SK-N-SH treated with all-trans-retinoic acid at 6 μM for 48 hours (cell line): ENCODE measurements around the gene COG8.

ENCODE experiments used
- ATAC-seq: fragments of 200-7000 bp; cut with Tn5 transposase; 3 replicates; pipeline ENCODE4 v1.9.1; 2020; ENCODE audit warnings: mild to moderate bottlenecking, moderate library complexity
- CSDC2 ChIP-seq: fragments of 250-450 bp; sonication (Bioruptor Pico); IDR thresholded peaks from 2 replicates; pipeline ENCODE4 v1.5.0; 2020; ENCODE audit warnings: mild to moderate bottlenecking, moderate library complexity
- ESRRG ChIP-seq: fragments of 250-450 bp; sonication (Bioruptor Pico); IDR thresholded peaks from 2 replicates; pipeline ENCODE4 v1.6.1; 2021; ENCODE audit warnings: mild to moderate bottlenecking
- GLIS3 ChIP-seq: fragments of 250-450 bp; sonication (Bioruptor Pico); IDR thresholded peaks from 2 replicates; pipeline ENCODE4 v1.5.0; 2020; ENCODE audit warnings: mild to moderate bottlenecking, moderate library complexity
- ISL1 ChIP-seq: fragments of 250-450 bp; sonication (Bioruptor Pico); IDR thresholded peaks from 2 replicates; pipeline ENCODE4 v2.1.2; 2022; ENCODE audit warnings: mild to moderate bottlenecking, moderate library complexity
- OSR1 ChIP-seq: fragments of 250-450 bp; sonication (Bioruptor Pico); IDR thresholded peaks from 2 replicates; pipeline ENCODE4 v1.8.0; 2022; ENCODE audit warnings: moderate library complexity, mild to moderate bottlenecking, inconsistent platforms
- PPARA ChIP-seq: fragments of 250-450 bp; sonication (Bioruptor Pico); IDR thresholded peaks from 2 replicates; pipeline ENCODE4 v1.5.0; 2020; ENCODE audit warnings: mild to moderate bottlenecking, borderline replicate concordance
- RARB ChIP-seq: fragments of 250-450 bp; sonication (Bioruptor Pico); IDR thresholded peaks from 2 replicates; pipeline ENCODE4 v1.8.0; 2021; ENCODE audit warnings: mild to moderate bottlenecking, moderate library complexity
- SNAI2 ChIP-seq: fragments of 250-450 bp; sonication (Bioruptor Pico); IDR thresholded peaks from 2 replicates; pipeline ENCODE4 v1.5.0; 2020; ENCODE audit warnings: mild to moderate bottlenecking, moderate library complexity
- TCF4 ChIP-seq: fragments of 250-450 bp; sonication (Bioruptor Pico); IDR thresholded peaks from 2 replicates; pipeline ENCODE4 v1.8.0; 2021; ENCODE audit warnings: mild to moderate bottlenecking, moderate library complexity, borderline replicate concordance
- TOX ChIP-seq: fragments of 250-450 bp; sonication (Bioruptor Pico); IDR thresholded peaks from 2 replicates; pipeline ENCODE4 v1.8.0; 2021; ENCODE audit warnings: mild to moderate bottlenecking, moderate library complexity, borderline replicate concordance
- ZC3H10 ChIP-seq: fragments of 250-450 bp; sonication (Bioruptor Pico); IDR thresholded peaks from 2 replicates; pipeline ENCODE4 v1.5.1; 2021; ENCODE audit warnings: mild to moderate bottlenecking, moderate library complexity
- ZFP3 ChIP-seq: fragments of 250-450 bp; sonication (Bioruptor Pico); IDR thresholded peaks from 2 replicates; pipeline ENCODE4 v1.5.0; 2020; ENCODE audit warnings: mild to moderate bottlenecking, moderate library complexity
- ZFP30 ChIP-seq: fragments of 450-650 bp; formaldehyde crosslinking; IDR thresholded peaks from 2 replicates; pipeline ENCODE4 v1.5.0; 2022; ENCODE audit warnings: mild to moderate bottlenecking, moderate library complexity
- ZNF565 ChIP-seq: fragments of 450-650 bp; formaldehyde crosslinking; conservative IDR thresholded peaks from 2 replicates; pipeline ENCODE4 v1.5.0; 2020; ENCODE audit warnings: low read depth, mild to moderate bottlenecking, moderate library complexity
- ZNF8 ChIP-seq: fragments of 450-650 bp; formaldehyde crosslinking; IDR thresholded peaks from 2 replicates; pipeline ENCODE4 v1.5.0; 2020; ENCODE audit warnings: mild to moderate bottlenecking, moderate library complexity
- TF ChIP-seq, protein P1 (sequence below): fragments of 250-450 bp; sonication (Bioruptor Pico); IDR thresholded peaks from 2 replicates; pipeline ENCODE4 v1.5.1; 2020; ENCODE audit warnings: low read depth, mild to moderate bottlenecking, moderate library complexity
- TF ChIP-seq, protein P2 (sequence below): fragments of 250-450 bp; sonication (Bioruptor Pico); IDR thresholded peaks from 2 replicates; pipeline ENCODE4 v1.8.0; 2021; ENCODE audit warnings: low read depth, mild to moderate bottlenecking, moderate library complexity, borderline replicate concordance
- TF ChIP-seq, protein P3 (sequence below): fragments of 250-450 bp; sonication (Bioruptor Pico); IDR thresholded peaks from 2 replicates; pipeline ENCODE4 v1.5.0; 2020; ENCODE audit warnings: mild to moderate bottlenecking, moderate library complexity

COG8 gene

DNA sequence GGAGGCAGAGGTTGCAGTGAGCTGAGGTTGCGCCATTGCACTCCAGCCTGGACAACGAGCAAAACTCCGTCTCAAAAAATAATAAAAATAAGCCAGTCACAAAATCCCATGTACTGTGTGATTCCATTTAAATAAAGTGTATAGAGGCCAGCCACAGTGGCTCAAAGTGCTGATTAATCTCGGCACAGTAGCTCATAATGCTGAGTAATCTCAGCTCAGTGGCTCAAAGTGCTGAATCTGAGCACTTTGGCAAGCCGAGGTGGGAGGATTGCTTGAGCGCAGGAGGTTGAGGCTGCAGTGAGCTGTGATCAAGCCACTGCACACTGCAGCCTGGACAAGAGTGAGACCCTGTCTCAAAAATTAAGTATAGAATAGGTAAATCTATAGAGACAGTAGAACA, 7.3 kb upstream of the COG8 start (continued):
- TF ChIP-seq, protein P1, sequence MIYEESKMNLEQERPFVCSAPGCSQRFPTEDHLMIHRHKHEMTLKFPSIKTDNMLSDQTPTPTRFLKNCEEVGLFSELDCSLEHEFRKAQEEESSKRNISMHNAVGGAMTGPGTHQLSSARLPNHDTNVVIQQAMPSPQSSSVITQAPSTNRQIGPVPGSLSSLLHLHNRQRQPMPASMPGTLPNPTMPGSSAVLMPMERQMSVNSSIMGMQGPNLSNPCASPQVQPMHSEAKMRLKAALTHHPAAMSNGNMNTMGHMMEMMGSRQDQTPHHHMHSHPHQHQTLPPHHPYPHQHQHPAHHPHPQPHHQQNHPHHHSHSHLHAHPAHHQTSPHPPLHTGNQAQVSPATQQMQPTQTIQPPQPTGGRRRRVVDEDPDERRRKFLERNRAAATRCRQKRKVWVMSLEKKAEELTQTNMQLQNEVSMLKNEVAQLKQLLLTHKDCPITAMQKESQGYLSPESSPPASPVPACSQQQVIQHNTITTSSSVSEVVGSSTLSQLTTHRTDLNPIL (CRISPR knock-in tag): no peak
- no peak for TF ChIP-seq ZC3H10 (CRISPR knock-in tag)

DNA sequence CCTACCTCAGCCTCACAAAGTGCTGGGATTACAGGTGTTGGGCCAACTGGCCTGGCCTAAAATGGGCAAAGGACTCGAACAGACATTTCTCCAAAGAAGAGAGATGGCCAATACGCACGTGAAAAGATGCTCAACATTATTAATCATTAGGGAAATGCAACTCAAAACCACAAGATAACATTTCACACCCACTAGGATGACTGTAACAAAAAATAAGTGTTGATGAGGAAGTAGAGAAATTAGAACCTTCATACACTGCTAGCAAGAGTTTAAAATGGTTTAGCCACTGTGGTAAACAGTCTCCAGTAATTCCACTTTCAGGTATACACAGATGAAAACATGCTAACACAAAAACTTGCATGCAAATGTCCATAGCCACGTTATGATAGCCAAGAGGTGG, 6.6 kb upstream of the COG8 start:
- ATAC-seq: no peak
- TF ChIP-seq ESRRG: no peak
- TF ChIP-seq ISL1: no peak
- no peak for TF ChIP-seq ZFP30 (CRISPR knock-in tag)
- TF ChIP-seq ZNF565 (CRISPR knock-in tag): no peak
- TF ChIP-seq GLIS3 (CRISPR knock-in tag): no peak
- no peak for TF ChIP-seq ZNF8
- TF ChIP-seq, protein P2, sequence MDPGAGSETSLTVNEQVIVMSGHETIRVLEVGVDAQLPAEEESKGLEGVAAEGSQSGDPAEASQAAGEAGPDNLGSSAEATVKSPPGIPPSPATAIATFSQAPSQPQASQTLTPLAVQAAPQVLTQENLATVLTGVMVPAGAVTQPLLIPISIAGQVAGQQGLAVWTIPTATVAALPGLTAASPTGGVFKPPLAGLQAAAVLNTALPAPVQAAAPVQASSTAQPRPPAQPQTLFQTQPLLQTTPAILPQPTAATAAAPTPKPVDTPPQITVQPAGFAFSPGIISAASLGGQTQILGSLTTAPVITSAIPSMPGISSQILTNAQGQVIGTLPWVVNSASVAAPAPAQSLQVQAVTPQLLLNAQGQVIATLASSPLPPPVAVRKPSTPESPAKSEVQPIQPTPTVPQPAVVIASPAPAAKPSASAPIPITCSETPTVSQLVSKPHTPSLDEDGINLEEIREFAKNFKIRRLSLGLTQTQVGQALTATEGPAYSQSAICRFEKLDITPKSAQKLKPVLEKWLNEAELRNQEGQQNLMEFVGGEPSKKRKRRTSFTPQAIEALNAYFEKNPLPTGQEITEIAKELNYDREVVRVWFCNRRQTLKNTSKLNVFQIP (CRISPR knock-in tag): no peak
- no peak for TF ChIP-seq CSDC2 (CRISPR knock-in tag)
- no peak for TF ChIP-seq ZFP3 (CRISPR knock-in tag)

DNA sequence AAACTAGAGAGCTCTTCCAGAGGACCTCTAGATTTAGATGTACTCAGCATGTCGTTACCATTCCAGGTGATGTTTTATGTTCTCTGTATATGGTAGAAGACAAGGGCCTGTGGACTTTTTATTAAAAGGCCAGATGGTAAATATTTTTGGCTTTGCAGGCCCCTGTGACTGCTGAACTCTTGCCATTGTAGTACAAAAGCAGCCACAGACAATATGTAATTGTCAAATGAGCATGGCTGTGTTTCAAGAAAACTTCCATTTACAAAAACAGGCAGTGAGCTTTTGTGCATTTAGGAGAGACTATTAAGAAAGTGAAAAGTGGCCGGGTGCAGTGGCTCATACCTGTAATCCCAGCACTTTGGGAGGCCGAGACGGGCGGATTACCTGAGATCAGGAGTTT, 4.8 kb upstream of the COG8 start:
- no peak for TF ChIP-seq ZNF565 (CRISPR knock-in tag)
- TF ChIP-seq GLIS3 (CRISPR knock-in tag): no peak
- no peak for TF ChIP-seq RARB
- no peak for TF ChIP-seq OSR1 (CRISPR knock-in tag)
- TF ChIP-seq ZNF8: no peak
- no peak for TF ChIP-seq ISL1
- no peak for TF ChIP-seq ZFP3 (CRISPR knock-in tag)
- no peak for TF ChIP-seq PPARA (CRISPR knock-in tag)
- no peak for TF ChIP-seq TOX (CRISPR knock-in tag)
- ATAC-seq: no peak

DNA sequence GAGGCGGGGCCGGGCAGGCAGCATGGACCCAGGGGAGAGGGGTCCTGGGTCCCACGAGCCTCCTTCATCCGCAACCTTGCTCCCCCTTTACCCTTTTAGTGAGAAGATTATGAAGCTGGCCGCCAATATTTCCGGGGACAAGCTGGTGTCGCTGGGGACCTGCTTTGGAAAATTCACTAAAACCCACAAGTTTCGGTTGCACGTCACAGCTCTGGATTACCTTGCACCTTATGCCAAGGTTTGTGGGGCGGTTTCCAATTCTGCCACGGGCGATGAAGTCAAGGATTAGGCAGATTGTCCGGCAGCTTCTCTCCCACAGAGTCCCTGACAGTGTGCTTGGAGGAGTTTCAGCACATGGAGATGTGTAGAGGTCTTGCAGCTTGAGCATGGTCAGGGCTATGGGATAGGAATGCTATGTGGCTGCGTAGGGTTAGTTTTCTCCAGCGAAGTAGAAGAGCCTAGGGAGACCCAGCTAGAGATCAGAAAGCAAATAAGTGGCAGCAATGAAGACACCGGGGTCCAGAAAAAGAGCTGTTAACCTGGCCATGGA, 806 bp upstream of the COG8 start:
- ATAC-seq: peak; percentile 30
- TF ChIP-seq ZFP30 (CRISPR knock-in tag) (no peak), ZC3H10 (CRISPR knock-in tag) (no peak), OSR1 (CRISPR knock-in tag) (no peak), ISL1 (no peak), GLIS3 (CRISPR knock-in tag) (no peak), SNAI2 (CRISPR knock-in tag) (no peak)

DNA sequence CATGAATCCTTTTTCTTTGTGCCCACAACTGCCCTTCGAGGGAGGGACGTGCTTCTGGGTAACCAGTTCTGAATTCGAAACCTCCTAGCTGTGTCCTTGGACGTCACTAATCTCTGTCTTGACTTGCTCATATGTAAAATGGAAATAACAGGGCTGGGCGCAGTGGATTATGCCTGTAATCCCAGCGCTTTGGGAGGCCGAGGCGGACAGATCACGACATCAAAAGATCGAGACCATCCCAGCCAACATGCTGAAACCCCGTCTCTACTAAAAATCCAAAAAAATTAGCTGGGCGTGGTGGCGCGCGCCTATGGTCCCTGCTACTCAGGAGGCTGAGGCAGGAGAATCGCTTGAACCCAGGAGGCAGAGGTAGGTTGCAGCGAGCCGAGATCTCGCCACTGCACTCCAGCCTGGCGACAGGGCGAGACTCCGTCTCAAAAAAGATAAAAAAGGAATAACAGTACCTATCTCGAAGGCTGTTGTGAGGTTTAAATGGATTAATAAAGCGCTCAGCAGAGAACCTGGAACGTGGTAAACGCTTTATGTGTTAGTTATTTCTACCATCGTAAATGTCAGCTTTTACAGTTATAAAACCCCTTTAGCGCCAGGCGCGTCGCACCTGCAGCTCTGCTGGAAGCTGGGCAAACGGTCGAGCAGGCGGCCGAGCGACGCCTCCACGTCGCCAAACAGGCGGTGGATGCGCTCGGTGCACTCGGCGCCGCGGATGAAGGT, 641 bp downstream of the COG8 start:
- no peak for TF ChIP-seq RARB
- no peak for TF ChIP-seq OSR1 (CRISPR knock-in tag)
- TF ChIP-seq, protein P3, sequence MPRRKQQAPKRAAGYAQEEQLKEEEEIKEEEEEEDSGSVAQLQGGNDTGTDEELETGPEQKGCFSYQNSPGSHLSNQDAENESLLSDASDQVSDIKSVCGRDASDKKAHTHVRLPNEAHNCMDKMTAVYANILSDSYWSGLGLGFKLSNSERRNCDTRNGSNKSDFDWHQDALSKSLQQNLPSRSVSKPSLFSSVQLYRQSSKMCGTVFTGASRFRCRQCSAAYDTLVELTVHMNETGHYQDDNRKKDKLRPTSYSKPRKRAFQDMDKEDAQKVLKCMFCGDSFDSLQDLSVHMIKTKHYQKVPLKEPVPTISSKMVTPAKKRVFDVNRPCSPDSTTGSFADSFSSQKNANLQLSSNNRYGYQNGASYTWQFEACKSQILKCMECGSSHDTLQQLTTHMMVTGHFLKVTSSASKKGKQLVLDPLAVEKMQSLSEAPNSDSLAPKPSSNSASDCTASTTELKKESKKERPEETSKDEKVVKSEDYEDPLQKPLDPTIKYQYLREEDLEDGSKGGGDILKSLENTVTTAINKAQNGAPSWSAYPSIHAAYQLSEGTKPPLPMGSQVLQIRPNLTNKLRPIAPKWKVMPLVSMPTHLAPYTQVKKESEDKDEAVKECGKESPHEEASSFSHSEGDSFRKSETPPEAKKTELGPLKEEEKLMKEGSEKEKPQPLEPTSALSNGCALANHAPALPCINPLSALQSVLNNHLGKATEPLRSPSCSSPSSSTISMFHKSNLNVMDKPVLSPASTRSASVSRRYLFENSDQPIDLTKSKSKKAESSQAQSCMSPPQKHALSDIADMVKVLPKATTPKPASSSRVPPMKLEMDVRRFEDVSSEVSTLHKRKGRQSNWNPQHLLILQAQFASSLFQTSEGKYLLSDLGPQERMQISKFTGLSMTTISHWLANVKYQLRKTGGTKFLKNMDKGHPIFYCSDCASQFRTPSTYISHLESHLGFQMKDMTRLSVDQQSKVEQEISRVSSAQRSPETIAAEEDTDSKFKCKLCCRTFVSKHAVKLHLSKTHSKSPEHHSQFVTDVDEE (CRISPR knock-in tag): no peak
- TF ChIP-seq ZNF565 (CRISPR knock-in tag): no peak
- TF ChIP-seq, protein P1 (CRISPR knock-in tag): no peak
- no peak for TF ChIP-seq TCF4 (CRISPR knock-in tag)
- no peak for TF ChIP-seq ISL1
- no peak for TF ChIP-seq ZFP30 (CRISPR knock-in tag)
- no peak for TF ChIP-seq ESRRG
- peak; percentile 1; the same call in 2 of the 3 replicates for ATAC-seq
